B cell (primary cell): Measurements from ENCODE around the gene CLEC10A. TPM values are rescaled to one million over a fixed set of nuclear protein-coding genes. Genes with fewer than 3 reads are reported as not detected.
A peak's percentile ranks its signal among the peaks of the same experiment; 100 is the strongest.

Experiments
- ATAC-seq: fragments of 200-7000 bp; cut with Tn5 transposase; one replicate; pipeline ENCODE4 v1.10.0; 2021; ENCODE audit warnings: low read depth, mild to moderate bottlenecking, moderate number of reproducible peaks, moderate library complexity
- CTCF ChIA-PET: fragments of 350-600 bp; sonication (Branson Sonifier 250); formaldehyde crosslinking; loops from one replicate; lab custom pipeline; 2021; ENCODE audit warnings: antibody characterized with exemption, inconsistent platforms; lab: Charles Lee
- POLR2A ChIA-PET: fragments of 350-600 bp; sonication (Branson Sonifier 250); formaldehyde crosslinking; loops from one replicate; lab custom pipeline; 2021; ENCODE audit warnings: antibody characterized with exemption; lab: Charles Lee
- DNase-seq: peaks from one replicate; pipeline ENCODE4 v3.0.0; 2013
- H2AFZ ChIP-seq: 2 replicates; pipeline ENCODE4 v1.6.1; 2012; ENCODE audit warnings: mild to moderate bottlenecking, low read depth, low read length; ENCODE audit not compliant: insufficient read depth, poor library complexity, severe bottlenecking
- H3K27ac ChIP-seq, 2 donors: 1 replicate in 1 of 2; 2 replicates in 1 of 2; pipeline ENCODE4 v1.5.1; 2012 to 2013; ENCODE audit warnings: low read length in 2 of 2, mild to moderate bottlenecking in 2 of 2, moderate library complexity in 1 of 2
- H3K27me3 ChIP-seq, 4 experiments: fragments of 200-600 bp in 1 of 4; sonication (generic) in 1 of 4; replicated peaks in 1 of 4; 1 replicate in 2 of 4; 2 replicates in 2 of 4; pipeline versions ENCODE4 v1.6.1 to v1.7.0; 2013 to 2016; ENCODE audit warnings: low read length in 3 of 4, mild to moderate bottlenecking in 2 of 4, mixed read lengths in 1 of 4, moderate library complexity in 1 of 4; ENCODE audit not compliant: insufficient read depth in 4 of 4, control insufficient read depth in 3 of 4; ENCODE audit errors: control extremely low read depth in 1 of 4
- H3K36me3 ChIP-seq, 2 experiments: replicated peaks in 1 of 2; 1 replicate in 1 of 2; 2 replicates in 1 of 2; pipeline versions ENCODE4 v1.6.1 to v1.7.1; 2013; ENCODE audit warnings: low read length in 1 of 2; ENCODE audit not compliant: insufficient read depth in 2 of 2, control insufficient read depth in 1 of 2; ENCODE audit errors: control extremely low read depth in 1 of 2, extremely low read depth in 1 of 2
- H3K4me1 ChIP-seq, 2 donors: fragments of 200-600 bp in 1 of 2; sonication (generic) in 1 of 2; 1 replicate in 1 of 2; 2 replicates in 1 of 2; pipeline versions ENCODE4 v1.5.1 to v1.6.1; 2013 to 2017; ENCODE audit warnings: low read length in 2 of 2; ENCODE audit not compliant: control insufficient read depth in 2 of 2, insufficient read depth in 2 of 2
- H3K4me2 ChIP-seq: replicated peaks from 2 replicates; pipeline ENCODE3; 2012; ENCODE audit warnings: mild to moderate bottlenecking, low read depth, low read length; ENCODE audit not compliant: poor library complexity, severe bottlenecking
- H3K4me3 ChIP-seq, 5 experiments: fragments of 200-600 bp in 1 of 5; sonication (generic) in 1 of 5; 1 replicate in 3 of 5; 2 replicates in 2 of 5; pipeline versions ENCODE4 v1.5.1 to v1.7.0; 2011 to 2016; ENCODE audit warnings: low read length in 4 of 5, mild to moderate bottlenecking in 4 of 5, low read depth in 2 of 5, control low read depth in 1 of 5, moderate library complexity in 1 of 5; ENCODE audit not compliant: insufficient read depth in 1 of 5; ENCODE audit errors: control extremely low read depth in 1 of 5, extremely low read depth in 1 of 5
- H3K79me2 ChIP-seq: fragments of 200-600 bp; sonication (generic); one replicate; pipeline ENCODE4 v1.6.0; 2016; ENCODE audit warnings: low read length; ENCODE audit not compliant: control insufficient read depth, insufficient read depth
- H3K9ac ChIP-seq: fragments of 200-600 bp; sonication (generic); 2 replicates; pipeline ENCODE4 v1.6.1; 2017; ENCODE audit warnings: mild to moderate bottlenecking, low read length, moderate library complexity
- H3K9me3 ChIP-seq, 3 donors: one replicate each; pipeline versions ENCODE4 v1.6.1 to v1.7.1; 2013; ENCODE audit warnings: low read length in 2 of 3; ENCODE audit not compliant: control insufficient read depth in 2 of 3, insufficient read depth in 1 of 3; ENCODE audit errors: control extremely low read depth in 1 of 3
- H4K20me1 ChIP-seq: 2 replicates; pipeline ENCODE4 v1.6.0; 2012; ENCODE audit warnings: mild to moderate bottlenecking, low read length; ENCODE audit not compliant: insufficient read depth, control insufficient read depth, poor library complexity, severe bottlenecking
- H3K27ac Mint-ChIP-seq: one replicate; pipeline ENCODE4 v1.8.0; 2021; ENCODE audit warnings: mixed read lengths
- H3K27me3 Mint-ChIP-seq: one replicate; pipeline ENCODE4 v1.8.0; 2021; ENCODE audit warnings: mixed read lengths
- H3K4me1 Mint-ChIP-seq: one replicate; pipeline ENCODE4 v1.8.0; 2021; ENCODE audit warnings: mixed read lengths
- H3K4me3 Mint-ChIP-seq: one replicate; pipeline ENCODE4 v1.8.0; 2021; ENCODE audit warnings: mixed read lengths
- H3K9me3 Mint-ChIP-seq: one replicate; pipeline ENCODE4 v1.8.0; 2022; ENCODE audit warnings: mixed read lengths; ENCODE audit not compliant: insufficient read depth
- CTCF ChIP-seq: fragments of 200-600 bp; IDR thresholded peaks from one replicate; pipeline ENCODE4 v1.8.0; 2022; ENCODE audit warnings: antibody characterized with exemption, mild to moderate bottlenecking
- EZH2 ChIP-seq: IDR thresholded peaks from 2 replicates; pipeline ENCODE4 v1.6.1; 2012; ENCODE audit warnings: borderline replicate concordance, low read depth, mild to moderate bottlenecking, moderate library complexity, low read length; ENCODE audit not compliant: insufficient read depth, poor library complexity, severe bottlenecking
- WGBS: methylation state at CpG from one replicate; pipeline ENCODE4 v1.1.5; 2013; ENCODE audit warnings: missing lambda C conversion rate; ENCODE audit not compliant: insufficient coverage; 5-methylcytosine and 5-hydroxymethylcytosine counted together
- intact Hi-C: fragments of 100-400 bp; cut with micrococcal nuclease; formaldehyde crosslinking; loops from one replicate; pipeline ENCODE4 v1.10.0; 2022
- polyA plus RNA-seq: library from polyadenylated mRNA; depleted of rRNA; stranded (reverse); fragments of >200 nt; gene quantifications from 2 replicates; pipeline ENCODE4 v1.2.3, GENCODE V29; 2012
- total RNA-seq, 2 donors: library from RNA; stranded (reverse); fragments of 120-200 nt in 1 of 2; gene quantifications; 1 replicate in 1 of 2; 2 replicates in 1 of 2; pipeline versions ENCODE4 v1.2.3 to v1.2.4, GENCODE V29; 2013 to 2022

CLEC10A gene
- total and polyA plus RNA-seq, 2 donors (not counting 1 experiment from before 2014, with no cell fraction given), result 0.15 TPM; not detected in 1

GRCh38 chr17:7038025-7038862 is 41.8 kb downstream of the CLEC10A start:
- TF ChIP-seq CTCF (no peak), EZH2 (no peak)
- Histone ChIP-seq H3K9ac (no peak overlapping the region), H3K36me3 (peaks cover 0 to 2% of the 10 kb centered on the region in 2 experiments), H3K27ac (no peak overlapping the region), H3K4me1 (peaks cover 34 to 54% of the 10 kb centered on the region in 2 donors), H3K79me2 (peaks cover 19% of the 10 kb centered on the region), H3K9me3 (peaks cover 0 to 6% (median 0%) of the 10 kb centered on the region in 3 donors), H4K20me1 (no peaks in the 10 kb centered on the region), H3K4me2 (no peak overlapping the region), H2AFZ (no peak overlapping the region), H3K27me3 (peaks cover 0 to 3% (median 0%) of the 10 kb centered on the region in 4 experiments), H3K4me3 (no peak overlapping the region)
- WGBS, result 91% methylated on average over 19 of the region's 19 CpGs
- intact Hi-C loops, result loop anchor here (5.0 kb wide), 1 partner anchor 399 kb away; the partner anchor contains the start of genes FGF11 and TMEM102
- Mint-ChIP-seq H3K27ac (peak overlapping the region; percentile 15), H3K27me3 (no peaks in the 10 kb centered on the region), H3K9me3 (no peaks in the 10 kb centered on the region), H3K4me3 (peak overlapping the region; percentile 53), H3K4me1 (peaks cover 53% of the 10 kb centered on the region)
- CTCF ChIA-PET, result interaction anchor here (0.6 to 2.5 kb wide), 4 partner anchors 8 to 98 kb away, joined by 3 to 7 read pairs (median 4); no protein-coding TSS in a partner anchor
- POLR2A ChIA-PET, result no interaction called here
- ATAC-seq (no peak), DNase-seq (no peak)
